Activated CD8-positive, alpha-beta memory T cell treated with anti-CD3 and anti-CD28 coated beads, Interleukin-2, amount 50 U/mL, for 4 hours (primary cell): ENCODE measurements around the gene SKAP1.

ENCODE experiments used
- DNase-seq: peaks from one replicate; pipeline ENCODE4 v3.0.0-alpha.2; 2020

Gene SKAP1

DNA sequence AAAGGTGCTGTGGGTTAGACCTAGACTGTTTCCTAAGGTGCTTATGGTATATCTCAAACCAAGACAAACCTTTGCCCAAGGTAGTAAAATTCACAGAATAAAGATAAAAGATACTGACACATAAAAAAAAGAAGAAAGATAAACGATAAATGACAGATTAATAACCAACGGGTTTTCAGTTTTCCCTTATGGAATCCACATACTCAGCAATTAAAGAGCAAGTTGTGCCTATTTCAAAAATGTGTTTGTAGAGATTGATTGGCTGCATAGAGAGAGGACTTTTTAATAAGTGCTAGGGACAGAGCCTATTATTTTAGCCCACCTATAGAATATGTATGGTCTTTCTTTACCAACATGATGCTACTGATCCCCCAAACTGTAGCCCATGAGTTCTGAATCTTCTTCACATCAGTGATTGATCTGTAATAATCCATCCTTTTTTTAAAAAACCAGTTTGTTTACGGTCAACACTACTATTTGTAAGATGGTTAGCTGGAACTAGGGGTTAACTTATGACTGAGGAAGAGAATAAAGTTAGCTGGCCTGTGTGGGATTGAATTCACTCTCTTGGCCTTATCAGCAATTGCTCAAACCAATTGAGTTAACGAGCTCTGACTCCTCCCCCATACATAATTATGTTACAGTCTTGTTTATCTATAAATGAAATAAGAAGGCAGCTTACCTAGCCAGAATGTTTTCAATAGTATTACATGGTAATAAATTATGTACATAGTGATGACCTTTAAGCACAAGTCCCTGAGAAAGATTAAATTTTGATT, 268.7 kb downstream of the SKAP1 start:
- no peak for DNase-seq

DNA sequence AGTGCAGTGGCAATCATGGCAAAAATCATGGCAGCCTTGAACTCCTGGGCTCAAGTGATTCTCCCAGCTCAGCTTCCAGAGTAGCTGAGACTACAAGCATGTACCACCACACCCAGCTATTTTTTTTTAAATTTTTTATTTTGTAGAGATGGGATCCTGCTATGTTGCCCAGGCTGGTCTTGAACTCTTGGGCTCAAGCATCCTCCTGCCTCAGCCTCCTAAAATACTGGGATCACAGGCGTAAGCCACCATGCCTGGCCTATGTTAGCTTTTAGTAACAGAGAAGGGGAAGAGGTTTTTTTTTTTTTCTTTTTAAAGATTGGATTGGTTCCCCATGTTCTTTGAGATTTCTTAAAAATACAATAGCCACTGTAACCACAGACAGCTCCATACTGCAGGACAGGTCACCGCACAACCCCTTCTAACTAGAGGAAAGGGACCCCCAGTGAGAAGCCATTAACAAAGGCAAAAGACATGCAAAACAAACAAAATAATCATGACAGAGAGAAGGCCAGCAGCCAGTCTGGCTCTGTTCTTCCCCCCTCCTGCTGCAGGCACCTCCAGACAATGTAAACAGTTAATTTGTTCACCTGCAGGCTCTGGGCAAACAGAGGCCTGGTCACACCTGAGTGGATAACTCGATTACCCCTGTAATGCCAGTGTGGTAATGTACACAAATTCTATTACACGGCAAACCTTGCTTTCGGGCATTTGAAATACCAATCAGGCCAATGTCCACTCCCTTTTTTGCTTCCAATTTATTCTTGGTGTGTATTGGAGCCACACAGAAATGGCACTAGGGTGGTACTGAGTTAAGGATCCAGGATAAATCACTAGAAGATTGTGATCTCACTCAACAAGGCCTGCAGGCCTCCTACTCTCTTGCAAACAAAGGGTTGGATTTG, 269.6 kb downstream of the SKAP1 start:
- DNase-seq, result no peak

DNA sequence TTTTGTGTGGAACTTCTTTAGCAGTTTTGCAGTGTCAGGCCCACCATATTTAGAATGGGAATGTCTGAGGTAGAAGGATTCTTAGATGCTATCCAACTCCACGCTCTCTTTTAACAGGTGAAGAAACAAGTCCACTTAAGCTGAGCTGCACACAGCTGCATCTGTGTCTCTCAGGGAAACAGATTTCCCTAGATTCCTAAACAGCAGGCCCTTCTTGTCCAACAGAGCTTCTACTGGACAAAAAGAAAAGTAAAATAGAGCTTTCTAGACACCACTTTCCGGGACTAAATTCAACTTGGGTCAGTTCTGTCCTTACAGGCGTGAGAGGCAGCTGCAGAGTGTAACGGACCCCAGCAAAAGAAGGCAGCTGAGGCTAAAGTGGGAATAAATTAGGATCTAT, 270.8 kb downstream of the SKAP1 start:
- DNase-seq, result no peak

DNA sequence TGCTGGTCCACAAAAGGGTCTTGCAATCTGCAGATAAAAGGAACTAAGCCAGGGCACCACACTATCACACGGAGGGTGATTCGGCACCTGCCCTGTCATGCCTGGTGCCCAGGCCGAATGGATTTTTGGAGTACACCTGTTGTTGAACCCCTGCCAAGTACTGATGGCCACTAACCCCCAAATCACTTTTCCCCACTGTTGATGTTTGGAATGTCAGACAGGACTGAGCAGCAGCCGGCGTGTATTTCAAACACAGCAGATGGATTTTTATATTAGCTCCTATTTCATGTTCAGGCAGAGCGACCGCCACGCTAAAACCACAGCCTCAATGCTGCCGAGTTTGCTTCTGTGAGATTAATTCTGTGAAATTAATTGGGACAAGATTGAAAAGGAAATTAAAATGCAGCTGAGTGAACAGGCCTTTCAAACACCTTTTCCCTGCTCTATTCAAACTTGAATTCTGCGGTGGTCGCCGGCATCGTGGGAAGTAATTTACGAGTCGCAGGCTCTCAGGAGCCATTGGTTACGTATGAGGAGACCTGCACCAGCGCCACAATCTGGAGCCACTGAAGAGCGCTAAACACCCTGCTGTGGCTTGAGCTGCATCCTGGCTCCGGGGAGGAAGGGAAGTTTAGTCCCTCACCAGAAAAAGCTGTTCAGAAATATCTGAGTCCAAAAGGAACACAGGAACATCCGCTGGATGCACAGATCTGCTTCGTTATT, 274.0 kb downstream of the SKAP1 start:
- DNase-seq, result no peak

DNA sequence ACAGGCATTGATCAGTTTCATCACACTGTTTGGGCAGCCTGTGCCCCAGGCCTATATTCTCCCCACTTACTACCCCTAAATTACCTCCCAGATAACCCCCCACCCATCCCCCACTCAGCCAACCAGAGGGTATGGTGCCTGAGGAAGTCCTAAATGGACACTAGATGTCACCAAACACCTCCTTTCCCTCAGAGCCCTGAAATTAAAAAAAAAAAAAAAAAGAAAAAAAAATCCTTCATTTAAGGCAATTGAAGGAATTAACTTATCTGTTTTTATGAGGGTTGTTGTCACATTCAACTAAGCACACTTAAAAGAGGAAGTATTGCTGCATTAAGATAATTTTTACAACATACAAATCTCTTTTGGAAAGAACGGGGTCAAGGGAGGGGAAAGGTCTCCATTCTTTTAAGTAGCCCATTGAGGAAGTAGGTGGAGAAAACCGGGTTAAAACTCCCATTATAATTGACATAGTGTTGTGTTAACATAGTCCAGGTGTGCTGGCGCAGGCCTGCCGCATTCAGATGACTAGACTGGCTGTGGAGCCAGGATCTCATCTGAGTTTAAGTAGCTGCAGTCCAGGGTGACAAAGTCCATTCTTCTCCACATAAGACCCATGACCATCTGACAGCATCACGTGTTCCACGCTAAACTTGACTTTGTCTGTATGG, 276.2 kb downstream of the SKAP1 start:
- DNase-seq, result no peak

DNA sequence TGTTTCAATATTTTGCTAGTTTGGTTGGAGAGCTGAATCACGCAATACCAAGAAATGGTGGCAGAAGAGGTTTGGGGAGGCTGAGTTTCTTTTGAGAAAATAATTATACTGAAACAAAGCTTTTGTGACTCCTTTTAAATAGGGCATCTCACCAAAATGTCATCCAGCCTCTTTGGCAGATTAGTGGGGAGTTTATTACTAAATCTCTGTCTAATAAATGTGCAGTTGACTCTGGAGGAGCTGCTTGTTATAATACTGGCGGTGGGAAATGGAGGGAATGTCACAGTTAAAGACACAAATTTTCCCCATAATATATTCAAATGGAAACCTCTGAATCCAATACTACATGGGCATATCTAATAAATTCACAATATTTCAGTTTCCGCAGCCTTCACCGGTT, 277.7 kb downstream of the SKAP1 start:
- no peak for DNase-seq

DNA sequence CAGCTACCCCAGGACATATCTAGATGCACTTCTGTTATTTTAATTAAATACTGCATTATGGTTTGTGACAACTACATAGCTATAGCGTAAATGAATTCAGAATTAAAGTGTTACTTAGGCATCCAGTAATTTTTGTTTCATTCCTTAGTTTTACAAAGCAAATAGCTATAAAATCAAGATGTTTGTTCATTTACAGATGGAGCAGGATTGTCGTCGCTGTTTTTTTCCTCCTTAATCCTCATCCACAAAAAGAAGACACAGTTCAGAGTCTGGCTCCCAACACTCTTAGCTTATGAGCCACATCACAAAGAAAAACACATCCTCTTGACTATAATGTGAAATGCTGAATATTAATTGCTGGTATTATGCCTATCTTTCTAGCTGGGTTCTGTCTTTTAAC, 278.8 kb downstream of the SKAP1 start:
- DNase-seq, result no peak

DNA sequence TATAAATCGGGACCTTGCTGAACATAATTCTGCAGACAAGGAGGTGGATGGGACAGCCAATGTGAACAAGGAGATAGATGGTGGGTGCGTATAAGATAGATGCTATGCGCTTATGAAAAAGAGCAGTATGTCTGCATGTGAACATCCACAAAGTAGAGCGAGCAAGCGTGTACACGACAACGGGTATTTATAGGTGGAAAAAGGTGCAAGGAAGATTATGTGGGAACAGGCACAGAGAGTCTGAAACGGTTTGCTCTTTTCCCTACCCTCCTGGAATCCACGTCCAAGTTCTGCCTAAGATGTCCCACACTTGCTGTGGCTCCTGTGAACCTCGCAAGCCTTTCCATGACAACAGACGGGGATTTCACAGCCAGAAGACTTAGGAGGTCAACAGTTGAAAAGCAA, 279.4 kb downstream of the SKAP1 start:
- DNase-seq, result no peak

DNA sequence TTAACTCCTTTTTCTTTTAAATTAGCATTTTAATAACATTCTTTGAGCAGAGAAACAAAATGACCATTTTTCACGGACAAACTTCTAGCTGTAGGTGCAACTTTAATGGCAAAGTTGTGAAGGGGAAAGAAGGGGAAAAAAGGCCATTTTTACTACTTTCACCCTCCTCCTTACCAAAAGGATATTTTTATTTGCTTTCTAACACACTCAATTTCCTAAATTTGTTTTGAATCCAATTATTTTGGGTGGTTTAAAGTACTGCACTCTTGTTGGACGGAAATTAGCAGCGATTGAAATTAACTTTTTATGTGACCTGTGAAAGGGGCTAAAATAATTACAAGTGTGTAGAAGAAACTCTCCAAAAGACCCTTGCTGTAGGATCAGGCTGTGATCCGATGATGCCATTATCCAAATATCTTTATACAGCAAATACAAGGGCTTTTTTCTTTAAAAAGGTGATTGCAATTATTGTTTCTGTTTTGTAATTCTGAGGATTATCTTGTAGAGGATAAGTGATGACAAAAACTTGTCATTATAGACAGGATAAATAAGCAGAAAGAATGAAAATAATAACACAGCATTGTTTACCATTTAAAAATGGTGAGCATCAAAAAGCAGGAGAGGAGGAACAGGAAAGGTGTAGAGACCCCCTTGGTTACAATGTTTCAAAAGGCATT, 280.1 kb downstream of the SKAP1 start:
- no peak for DNase-seq

DNA sequence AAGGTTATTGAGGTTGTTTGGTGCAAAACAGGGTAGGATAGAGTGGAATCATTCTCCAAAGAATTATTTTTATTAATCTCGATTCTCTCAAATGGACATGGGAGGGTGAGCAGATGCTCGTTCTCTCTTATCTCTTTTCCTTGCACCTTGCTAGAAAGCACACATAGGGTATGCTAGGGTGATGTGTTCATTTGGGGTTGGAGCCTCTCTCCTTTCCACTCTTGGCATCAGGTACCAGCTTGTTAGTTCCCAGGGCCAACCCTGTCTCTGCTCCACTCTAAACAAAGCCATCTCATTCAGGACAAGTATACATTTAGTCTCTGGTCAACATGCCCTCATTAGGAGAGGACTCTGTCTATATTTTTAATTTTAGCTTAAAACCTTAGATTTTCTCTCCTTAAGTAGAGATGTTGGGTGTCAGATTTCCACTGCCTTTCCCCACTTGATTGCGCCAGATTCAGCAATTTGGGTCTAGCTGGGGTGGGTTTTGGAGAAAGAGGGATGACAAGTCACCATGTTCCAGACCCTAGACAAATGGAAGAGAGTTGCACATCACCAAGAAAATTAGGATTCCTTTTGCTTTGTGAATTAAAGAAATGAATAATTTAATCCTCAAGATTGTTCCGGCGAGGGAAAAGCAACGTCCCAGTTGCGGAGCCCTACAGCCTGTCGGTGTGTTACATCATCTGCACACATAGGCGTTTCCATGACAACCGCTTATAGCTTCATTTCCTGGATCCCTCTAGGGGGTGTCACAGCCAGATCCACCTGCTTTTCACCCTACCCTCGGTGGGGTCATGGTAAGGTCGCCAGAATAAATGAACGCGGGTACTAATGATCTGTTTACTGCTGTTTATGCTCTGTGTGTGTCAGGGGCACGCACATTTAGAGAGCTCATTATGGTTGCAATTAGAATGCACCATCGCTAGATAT, 280.9 kb downstream of the SKAP1 start:
- DNase-seq, result no peak

DNA sequence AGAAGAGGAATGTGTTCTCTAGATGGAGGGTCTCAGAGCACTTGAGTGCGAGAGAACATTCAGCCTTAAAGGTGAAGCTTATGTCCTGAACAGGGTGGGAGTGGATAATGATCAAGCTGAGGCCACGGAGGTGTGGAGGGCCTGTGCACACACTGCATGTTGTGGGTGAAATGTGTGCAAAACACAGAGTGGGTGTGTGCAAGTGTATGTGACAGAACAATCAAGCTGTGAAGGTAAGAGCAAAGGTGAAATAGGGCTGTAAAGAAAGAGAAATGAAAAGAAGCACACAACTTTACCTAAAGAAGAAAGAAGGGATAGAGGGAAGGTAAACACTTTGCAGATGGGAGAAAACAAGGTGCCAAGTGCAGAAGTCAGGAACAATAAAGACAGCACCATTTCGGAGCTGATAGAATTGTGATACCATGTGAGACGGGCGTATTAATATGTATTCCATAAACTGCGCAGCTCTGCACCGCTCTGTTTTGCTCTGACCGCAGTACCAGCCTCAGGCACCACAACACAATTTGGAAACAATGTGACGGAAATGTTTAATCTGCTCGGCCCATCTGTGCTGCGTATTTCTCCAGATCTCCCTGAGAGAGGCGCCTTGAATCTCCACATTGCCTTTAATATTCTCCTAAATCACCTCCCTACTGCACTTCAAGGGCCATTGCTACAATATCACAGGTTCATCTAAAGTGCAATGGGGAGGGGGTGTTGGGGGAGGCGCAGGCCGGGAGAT, 281.8 kb downstream of the SKAP1 start:
- no peak for DNase-seq

DNA sequence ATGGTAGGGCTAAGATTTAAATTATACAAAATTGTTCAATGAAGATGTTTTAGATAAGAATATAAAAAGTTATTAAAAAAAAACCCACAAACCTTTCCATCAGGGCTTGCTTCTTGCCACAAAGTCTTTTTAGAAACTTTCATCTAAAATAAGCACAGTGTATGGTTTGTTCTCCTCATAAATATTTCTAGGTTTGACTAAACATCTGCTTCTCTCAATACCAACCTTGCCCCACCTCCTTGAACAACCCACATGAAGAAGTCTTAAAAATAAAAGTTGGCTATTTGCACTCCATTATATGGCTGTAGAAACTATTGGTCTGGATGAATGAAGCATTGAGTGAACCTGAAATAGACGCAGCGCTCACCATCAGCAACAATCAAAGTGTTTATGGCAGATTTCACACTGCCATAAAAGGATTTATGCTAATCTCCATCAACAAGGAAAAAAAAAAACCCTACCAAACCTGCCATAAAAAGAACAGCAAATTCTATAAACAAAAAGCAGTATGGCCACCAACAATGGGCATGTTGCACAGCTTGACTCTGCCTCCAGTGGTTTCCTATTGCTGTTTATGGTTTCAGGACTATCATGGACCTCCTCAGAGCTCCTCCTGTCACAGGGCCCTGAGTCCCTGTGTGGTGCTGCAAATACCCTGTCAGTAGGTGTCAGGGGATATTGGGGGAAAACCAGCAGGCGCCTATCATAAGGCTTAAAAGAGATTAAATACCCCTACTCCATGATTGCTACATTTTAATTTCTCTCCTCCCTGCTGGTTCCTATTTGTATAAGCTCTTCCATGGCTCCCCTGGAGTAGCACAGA, 284.8 kb downstream of the SKAP1 start:
- DNase-seq, result no peak

DNA sequence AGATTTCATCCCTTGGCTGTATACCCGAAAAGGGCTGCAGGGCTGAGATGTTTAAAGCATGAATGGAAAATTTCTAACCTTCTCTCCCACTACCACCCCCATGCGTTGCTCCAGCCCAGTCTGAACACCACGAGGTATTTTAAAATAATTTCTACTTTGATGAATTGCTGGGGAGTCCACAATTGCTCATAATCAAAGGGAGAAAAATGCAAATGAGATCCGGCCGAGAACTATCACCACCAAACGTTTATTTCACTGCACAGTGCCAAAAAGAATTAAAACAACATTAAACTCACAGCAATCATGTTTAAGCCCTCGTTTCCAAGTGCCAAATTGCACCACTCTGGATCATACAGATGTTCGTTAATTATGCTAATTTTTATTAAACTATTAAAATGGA, 285.8 kb downstream of the SKAP1 start:
- no peak for DNase-seq

DNA sequence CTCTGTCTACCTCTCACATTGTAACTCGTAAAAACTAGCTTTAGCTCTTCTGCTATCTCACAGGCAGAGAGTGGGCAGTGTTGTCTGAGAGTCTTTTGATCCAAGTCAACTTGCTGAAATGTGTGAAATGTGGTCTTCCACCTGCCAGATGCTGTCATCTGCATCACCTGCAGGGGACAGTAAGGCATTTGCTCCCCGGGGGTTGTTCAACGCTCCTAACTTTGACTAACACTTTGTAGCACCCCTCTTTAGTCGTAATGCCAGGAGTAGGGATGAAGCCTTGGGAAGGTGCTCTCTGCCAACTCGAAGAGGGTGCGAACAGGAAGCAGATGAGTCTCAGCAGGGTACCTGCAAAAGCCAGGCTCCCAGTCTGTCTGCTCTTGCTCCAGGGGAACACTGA, 286.4 kb downstream of the SKAP1 start:
- DNase-seq, result no peak

DNA sequence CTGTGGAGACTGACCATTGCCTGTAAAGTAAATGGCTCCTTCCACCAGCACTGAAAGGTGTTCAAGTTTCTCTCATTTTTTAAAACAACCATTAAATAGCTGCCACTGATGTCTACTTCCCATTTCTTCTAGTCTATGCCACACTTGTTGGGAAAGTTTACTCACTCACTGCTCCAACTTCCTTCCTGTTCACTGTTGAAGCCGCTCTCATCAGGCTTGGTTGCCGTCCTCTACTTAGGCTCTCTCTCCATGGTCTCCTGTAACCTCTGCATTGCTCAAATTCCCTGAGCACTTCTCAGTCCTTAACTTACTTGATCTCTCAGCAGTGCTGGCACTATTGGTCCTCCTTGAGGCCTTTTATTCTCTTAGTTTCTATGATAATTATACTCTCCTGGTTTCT, 290.1 kb downstream of the SKAP1 start:
- no peak for DNase-seq

DNA sequence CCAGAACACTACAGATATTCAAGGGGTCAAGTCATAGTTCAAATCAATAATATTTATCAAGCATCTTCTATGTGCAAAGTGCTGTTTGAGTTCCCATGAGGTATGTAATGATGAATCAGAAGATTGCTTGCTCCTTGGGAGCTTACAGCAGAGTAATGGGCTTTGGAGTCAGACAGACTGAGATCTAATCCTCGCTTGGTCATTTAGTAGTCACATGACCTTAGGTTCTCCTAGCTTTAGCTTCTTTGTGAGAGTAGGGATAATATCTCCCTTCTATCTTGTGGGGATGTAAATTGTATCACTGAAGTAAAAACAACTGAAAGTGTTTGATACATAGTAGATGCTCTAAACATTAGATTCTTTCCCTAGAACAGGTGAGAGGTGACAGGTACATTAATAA, 292.4 kb downstream of the SKAP1 start:
- no peak for DNase-seq

DNA sequence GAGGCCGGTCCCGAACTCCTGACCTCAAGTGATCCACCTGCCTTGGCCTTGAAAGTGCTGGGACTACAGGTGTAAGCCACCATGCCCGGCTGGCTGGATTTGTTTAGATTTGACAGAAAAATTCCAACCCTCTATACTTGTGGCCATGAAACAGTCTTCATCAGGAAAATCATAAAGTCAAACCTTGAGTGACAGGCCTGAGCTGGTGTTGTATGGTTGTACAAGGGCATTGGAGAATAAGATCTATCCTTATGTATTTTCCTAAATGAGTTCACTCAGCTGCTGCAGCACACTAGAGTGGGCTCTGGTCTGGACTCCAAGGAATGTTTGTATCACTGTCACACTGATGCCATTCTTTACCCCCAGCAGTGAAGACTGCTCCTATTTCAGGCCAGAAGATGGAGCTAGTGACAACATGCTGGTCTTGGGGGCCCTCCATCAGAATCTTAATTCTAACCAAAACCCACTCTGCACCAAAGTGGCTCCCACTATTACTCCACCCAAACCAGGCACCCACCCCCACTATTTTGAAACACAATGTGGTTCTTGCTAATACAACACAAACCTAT, 295.0 kb downstream of the SKAP1 start:
- no peak for DNase-seq

DNA sequence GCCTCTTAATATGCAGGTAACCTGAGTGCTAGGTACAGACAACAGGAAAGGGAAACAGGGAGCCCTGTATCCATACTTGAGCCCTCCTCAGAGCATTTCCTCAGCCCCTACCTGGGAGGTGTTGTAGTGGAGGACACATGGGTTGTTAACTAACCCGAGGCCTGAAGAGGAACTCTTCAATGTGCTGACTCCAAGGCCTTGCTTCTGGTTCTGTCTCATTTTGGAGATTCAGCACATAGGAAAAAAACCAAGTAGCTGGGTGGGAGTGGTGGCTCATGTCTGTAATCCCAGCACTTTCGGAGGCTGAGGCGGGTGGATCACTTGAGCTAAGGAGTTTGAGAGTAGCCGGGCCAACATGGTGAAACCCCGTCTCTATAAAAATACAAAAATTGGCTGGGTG, 297.6 kb downstream of the SKAP1 start:
- no peak for DNase-seq

DNA sequence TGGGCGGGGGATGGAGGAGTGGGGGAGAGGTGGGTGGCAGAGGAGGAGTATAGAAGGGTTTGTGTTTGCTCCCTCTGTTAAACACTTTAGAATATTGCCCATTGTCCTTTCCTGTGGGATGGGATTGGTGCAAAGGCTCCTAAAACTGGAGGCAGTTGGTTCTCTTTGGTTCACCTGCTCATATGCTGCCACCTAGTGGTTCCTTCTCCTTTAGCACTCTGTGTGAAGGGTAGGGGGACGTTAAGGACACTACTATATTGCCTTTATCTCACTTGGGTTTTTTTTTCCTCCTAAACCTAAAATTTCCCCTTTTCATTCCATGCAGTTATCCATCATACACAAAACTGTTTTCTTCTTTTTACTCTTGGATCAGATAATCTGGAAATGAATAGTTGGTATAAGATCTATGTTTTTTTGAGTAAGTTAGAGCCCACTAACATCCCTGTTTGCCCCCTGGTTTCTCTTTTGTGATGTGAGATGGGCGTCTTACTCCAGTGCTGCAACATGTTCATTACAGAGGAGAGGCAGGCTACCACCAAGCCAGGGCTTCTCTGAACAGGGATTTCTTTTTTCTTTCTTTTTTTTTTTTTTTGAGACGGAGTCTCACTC, 298.7 kb downstream of the SKAP1 start:
- peak; percentile 47 for DNase-seq
